RWPE2 (cell line): ENCODE measurements around the gene KIRREL3.

Experiments used
- ATAC-seq: fragments of 200-7000 bp; cut with Tn5 transposase; 3 replicates; pipeline ENCODE4 v1.9.1; 2021; ENCODE audit warnings: low read depth
- DNase-seq: peaks from one replicate; pipeline ENCODE4 v3.0.0-alpha.2; 2020; ENCODE audit warnings: low spot score
- H3K27ac ChIP-seq: fragments of 450-650 bp; 2 replicates; pipeline ENCODE4 v1.5.1; 2017; ENCODE audit warnings: mild to moderate bottlenecking; ENCODE audit not compliant: poor library complexity, severe bottlenecking
- H3K27me3 ChIP-seq: fragments of 250-450 bp; sonication (Bioruptor Pico); 2 replicates; pipeline ENCODE4 v1.5.1; 2021; ENCODE audit warnings: mild to moderate bottlenecking, moderate library complexity; ENCODE audit not compliant: insufficient read depth, poor library complexity, severe bottlenecking
- H3K36me3 ChIP-seq: fragments of 250-450 bp; sonication (Bioruptor Pico); 2 replicates; pipeline ENCODE4 v1.5.1; 2020; ENCODE audit warnings: low read depth, mild to moderate bottlenecking, moderate library complexity
- H3K4me1 ChIP-seq: fragments of 250-450 bp; sonication (Bioruptor Pico); 2 replicates; pipeline ENCODE4 v1.5.1; 2021; ENCODE audit warnings: mild to moderate bottlenecking, moderate library complexity; ENCODE audit not compliant: insufficient read depth, poor library complexity, severe bottlenecking
- H3K4me3 ChIP-seq: fragments of 250-450 bp; sonication (Bioruptor Pico); 2 replicates; pipeline ENCODE4 v1.5.1; 2021; ENCODE audit warnings: mild to moderate bottlenecking, moderate library complexity; ENCODE audit not compliant: severe bottlenecking
- H3K9me3 ChIP-seq: fragments of 250-450 bp; sonication (Bioruptor Pico); 2 replicates; pipeline ENCODE4 v1.5.1; 2021; ENCODE audit warnings: mild to moderate bottlenecking, moderate library complexity; ENCODE audit not compliant: severe bottlenecking
- CTCF ChIP-seq: fragments of 450-650 bp; IDR thresholded peaks from one replicate; pipeline ENCODE4 v1.5.1; 2017; ENCODE audit warnings: mild to moderate bottlenecking, moderate library complexity; ENCODE audit not compliant: poor library complexity, severe bottlenecking

The KIRREL3 gene

GRCh38 chr11:126466236-126467045, 534.1 kb downstream of the KIRREL3 start:
- H3K4me3 ChIP-seq, result no peak overlapping the region

GRCh38 chr11:126465573-126466188, 534.9 kb downstream of the KIRREL3 start:
- no peak overlapping the region for H3K4me3 ChIP-seq
- H3K4me1 ChIP-seq, result no peaks in the 10 kb centered on the region
- peaks cover 3% of the 10 kb centered on the region for H3K27me3 ChIP-seq
- H3K9me3 ChIP-seq, result no peaks in the 10 kb centered on the region
- TF ChIP-seq CTCF, result no peak
- peak; percentile 30; the same call in 2 of the 3 replicates for ATAC-seq
- H3K27ac ChIP-seq, result no peak overlapping the region
- DNase-seq, result no peak
- H3K36me3 ChIP-seq, result no peaks in the 10 kb centered on the region

More at GRCh38 chr11:126466236-126467045, 534.1 kb downstream of the KIRREL3 start:
- peaks cover 3% of the 10 kb centered on the region for H3K27me3 ChIP-seq
- H3K9me3 ChIP-seq, result no peaks in the 10 kb centered on the region
- no peak for ATAC-seq
- H3K4me1 ChIP-seq, result no peaks in the 10 kb centered on the region
- H3K27ac ChIP-seq, result no peak overlapping the region
- DNase-seq, result no peak
- no peak for TF ChIP-seq CTCF
- H3K36me3 ChIP-seq, result no peaks in the 10 kb centered on the region

GRCh38 chr11:126464796-126465195, 535.8 kb downstream of the KIRREL3 start:
- Histone ChIP-seq H3K4me1 (no peaks in the 10 kb centered on the region), H3K27me3 (peaks cover 3% of the 10 kb centered on the region), H3K4me3 (no peak overlapping the region), H3K27ac (no peak overlapping the region), H3K36me3 (no peaks in the 10 kb centered on the region), H3K9me3 (no peaks in the 10 kb centered on the region)
- no peak for TF ChIP-seq CTCF
- ATAC-seq (no peak), DNase-seq (no peak)

GRCh38 chr11:126462422-126462821, 538.1 kb downstream of the KIRREL3 start:
- DNase-seq, result no peak
- Histone ChIP-seq H3K4me3 (no peak overlapping the region), H3K27me3 (peaks cover 9% of the 10 kb centered on the region), H3K27ac (no peak overlapping the region), H3K9me3 (no peaks in the 10 kb centered on the region), H3K4me1 (no peaks in the 10 kb centered on the region), H3K36me3 (no peaks in the 10 kb centered on the region)
- no peak for TF ChIP-seq CTCF
- no peak for ATAC-seq

- no peak overlapping the region for H3K4me3 ChIP-seq
- no peaks in the 10 kb centered on the region for H3K4me1 ChIP-seq
- H3K9me3 ChIP-seq, result no peaks in the 10 kb centered on the region
- H3K27me3 ChIP-seq, result peaks cover 9% of the 10 kb centered on the region
- no peak for DNase-seq
- ATAC-seq, result no peak
- H3K36me3 ChIP-seq, result no peaks in the 10 kb centered on the region
- no peak overlapping the region for H3K27ac ChIP-seq
- no peak for TF ChIP-seq CTCF
These were observed 538.6 kb downstream of the KIRREL3 start for GRCh38 chr11:126461996-126462395.
